ENCODE data around the gene NARS2.
"Not testable (repeated sequence)": the region's sequence is repeated elsewhere in the genome, so short reads cannot be mapped to it uniquely, and the experiment has no call there.

Gene NARS2

GRCh38 chr11:78552881-78553280 is 21.8 kb downstream of the NARS2 start:
- H4K20me1 ChIP-seq (ENCODE audit: insufficient read depth), result no peaks in the 10 kb centered on the region
- no peaks in the 10 kb centered on the region for H3K36me3 ChIP-seq (ENCODE audit: insufficient read depth)
- no peaks in the 10 kb centered on the region for H3K27me3 ChIP-seq (ENCODE audit: insufficient read depth, low read depth)
- no peak overlapping the region for H3K4me2 ChIP-seq
- H3K79me2 ChIP-seq (ENCODE audit: insufficient read depth, low read depth), result no peaks in the 10 kb centered on the region
- no peak overlapping the region for H3K9ac ChIP-seq
- H3K27ac ChIP-seq, result no peak overlapping the region
- no peaks in the 10 kb centered on the region for H3K4me1 ChIP-seq (ENCODE audit: low read depth, poor library complexity, severe bottlenecking)
- no peak overlapping the region for H3K4me3 ChIP-seq (IDR thresholded peaks at IDR 0.05; ENCODE audit: insufficient read depth, low read depth, low read length)
- no peak for TF ChIP-seq CTCF (conservative IDR thresholded peaks at IDR 0.05; ENCODE audit: low read depth, low read length)
- H2AFZ ChIP-seq (ENCODE audit: low read depth), result no peak overlapping the region

DNA sequence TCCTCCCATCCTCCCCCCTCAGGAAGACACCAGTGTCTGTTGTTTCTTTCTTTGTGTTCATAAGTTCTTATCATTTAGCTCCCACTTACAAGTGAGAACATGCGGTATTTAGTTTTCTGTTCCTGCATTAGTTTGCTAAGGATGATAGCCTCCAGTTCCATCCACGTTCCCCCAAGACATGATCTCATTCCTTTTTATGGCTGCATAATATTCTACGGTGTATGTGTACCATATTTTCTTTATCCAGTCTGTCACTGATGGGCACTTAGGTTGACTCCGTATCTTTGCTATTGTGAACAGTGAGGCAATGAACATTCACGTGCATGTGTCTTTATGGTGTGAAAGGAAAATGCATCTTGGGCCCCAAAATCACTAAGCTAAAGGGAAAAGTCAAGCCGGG is 22.5 kb downstream of the NARS2 start:
- H3K4me2 ChIP-seq; H3K79me2 ChIP-seq (ENCODE audit: insufficient read depth, low read depth); H3K4me1 ChIP-seq (ENCODE audit: low read depth, poor library complexity, severe bottlenecking); H3K9ac ChIP-seq; H3K27me3 ChIP-seq (ENCODE audit: insufficient read depth, low read depth); H3K36me3 ChIP-seq (ENCODE audit: insufficient read depth); H3K4me3 ChIP-seq (IDR thresholded peaks at IDR 0.05; ENCODE audit: insufficient read depth, low read depth, low read length); H2AFZ ChIP-seq (ENCODE audit: low read depth); H4K20me1 ChIP-seq (ENCODE audit: insufficient read depth); H3K27ac ChIP-seq: not testable (repeated sequence)

- TF ChIP-seq CTCF (conservative IDR thresholded peaks at IDR 0.05; ENCODE audit: low read depth, low read length), result no peak
- H2AFZ ChIP-seq (ENCODE audit: low read depth), result no peak overlapping the region
- no peak overlapping the region for H3K9ac ChIP-seq
- no peaks in the 10 kb centered on the region for H3K27me3 ChIP-seq (ENCODE audit: insufficient read depth, low read depth)
- H3K4me2 ChIP-seq, result no peak overlapping the region
- no peaks in the 10 kb centered on the region for H3K4me1 ChIP-seq (ENCODE audit: low read depth, poor library complexity, severe bottlenecking)
- no peak overlapping the region for H3K4me3 ChIP-seq (IDR thresholded peaks at IDR 0.05; ENCODE audit: insufficient read depth, low read depth, low read length)
- no peaks in the 10 kb centered on the region for H3K36me3 ChIP-seq (ENCODE audit: insufficient read depth)
- no peaks in the 10 kb centered on the region for H4K20me1 ChIP-seq (ENCODE audit: insufficient read depth)
- H3K27ac ChIP-seq, result no peak overlapping the region
- H3K79me2 ChIP-seq (ENCODE audit: insufficient read depth, low read depth), result no peaks in the 10 kb centered on the region
Observed at GRCh38 chr11:78551066-78551465, 23.6 kb downstream of the NARS2 start.

- no peak for TF ChIP-seq CTCF (conservative IDR thresholded peaks at IDR 0.05; ENCODE audit: low read depth, low read length)
- Histone ChIP-seq H3K4me3 (IDR thresholded peaks at IDR 0.05; ENCODE audit: insufficient read depth, low read depth, low read length) (no peak overlapping the region), H2AFZ (ENCODE audit: low read depth) (no peak overlapping the region), H3K9ac (no peak overlapping the region), H3K36me3 (ENCODE audit: insufficient read depth) (no peaks in the 10 kb centered on the region), H4K20me1 (ENCODE audit: insufficient read depth) (no peaks in the 10 kb centered on the region), H3K27ac (no peak overlapping the region), H3K4me1 (ENCODE audit: low read depth, poor library complexity, severe bottlenecking) (no peaks in the 10 kb centered on the region), H3K79me2 (ENCODE audit: insufficient read depth, low read depth) (no peaks in the 10 kb centered on the region), H3K4me2 (no peak overlapping the region), H3K27me3 (ENCODE audit: insufficient read depth, low read depth) (no peaks in the 10 kb centered on the region)
Observed at GRCh38 chr11:78549624-78550409, 24.8 kb downstream of the NARS2 start.

GRCh38 chr11:78548911-78549590 is 25.6 kb downstream of the NARS2 start:
- no peak for TF ChIP-seq CTCF (conservative IDR thresholded peaks at IDR 0.05; ENCODE audit: low read depth, low read length)
- H3K27ac ChIP-seq, result no peak overlapping the region
- no peak overlapping the region for H3K9ac ChIP-seq
- H3K4me3 ChIP-seq (IDR thresholded peaks at IDR 0.05; ENCODE audit: insufficient read depth, low read depth, low read length), result no peak overlapping the region
- H3K4me2 ChIP-seq, result no peak overlapping the region
- H3K27me3 ChIP-seq (ENCODE audit: insufficient read depth, low read depth), result no peaks in the 10 kb centered on the region
- no peaks in the 10 kb centered on the region for H3K4me1 ChIP-seq (ENCODE audit: low read depth, poor library complexity, severe bottlenecking)
- H3K36me3 ChIP-seq (ENCODE audit: insufficient read depth), result no peaks in the 10 kb centered on the region
- no peaks in the 10 kb centered on the region for H3K79me2 ChIP-seq (ENCODE audit: insufficient read depth, low read depth)
- no peak overlapping the region for H2AFZ ChIP-seq (ENCODE audit: low read depth)
- no peaks in the 10 kb centered on the region for H4K20me1 ChIP-seq (ENCODE audit: insufficient read depth)
